Measurements from ENCODE around the gene PMPCA.

DNA sequence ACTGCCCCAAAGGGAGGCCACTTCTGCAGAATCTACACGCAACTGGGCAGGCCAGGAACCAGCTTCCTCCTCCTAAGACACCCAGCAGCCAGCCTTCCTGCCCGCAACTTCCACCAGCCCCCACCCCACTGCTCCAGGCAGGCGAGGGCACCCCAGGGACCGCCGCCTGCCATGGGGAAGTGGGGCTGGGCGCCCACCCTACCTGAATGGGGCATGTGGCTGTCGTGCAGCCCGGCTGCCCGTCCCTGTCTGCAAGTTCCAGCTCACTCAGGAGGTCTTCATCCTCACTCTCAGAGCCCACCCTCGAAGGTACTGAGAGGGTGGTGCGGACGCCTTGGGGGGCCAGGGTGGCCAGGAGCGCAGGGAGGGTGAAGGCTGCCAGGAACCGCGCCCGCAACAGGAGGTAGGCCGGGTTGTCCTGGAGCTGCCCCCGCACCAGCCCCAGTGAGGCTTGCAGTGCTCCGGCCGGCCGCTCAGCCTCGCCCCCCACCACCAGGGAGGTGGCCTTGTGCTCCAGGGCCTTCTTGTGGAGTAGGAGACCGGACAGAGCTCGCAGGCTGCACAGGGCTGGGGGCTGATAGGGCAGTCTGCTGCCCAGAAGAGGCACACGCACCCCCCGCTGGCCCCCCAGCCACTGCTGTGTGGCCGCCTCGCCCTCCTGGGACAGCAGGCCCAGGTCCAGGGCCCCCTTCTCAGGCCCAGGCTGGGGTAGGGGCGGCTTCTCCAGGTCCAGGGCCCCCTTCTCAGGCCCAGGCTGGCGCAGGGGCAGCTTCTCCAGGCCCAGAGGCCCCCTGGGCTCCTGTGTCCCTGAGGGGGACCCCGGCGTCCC is 32.9 kb upstream of the PMPCA start:
- TF ChIP-seq, protein P1, sequence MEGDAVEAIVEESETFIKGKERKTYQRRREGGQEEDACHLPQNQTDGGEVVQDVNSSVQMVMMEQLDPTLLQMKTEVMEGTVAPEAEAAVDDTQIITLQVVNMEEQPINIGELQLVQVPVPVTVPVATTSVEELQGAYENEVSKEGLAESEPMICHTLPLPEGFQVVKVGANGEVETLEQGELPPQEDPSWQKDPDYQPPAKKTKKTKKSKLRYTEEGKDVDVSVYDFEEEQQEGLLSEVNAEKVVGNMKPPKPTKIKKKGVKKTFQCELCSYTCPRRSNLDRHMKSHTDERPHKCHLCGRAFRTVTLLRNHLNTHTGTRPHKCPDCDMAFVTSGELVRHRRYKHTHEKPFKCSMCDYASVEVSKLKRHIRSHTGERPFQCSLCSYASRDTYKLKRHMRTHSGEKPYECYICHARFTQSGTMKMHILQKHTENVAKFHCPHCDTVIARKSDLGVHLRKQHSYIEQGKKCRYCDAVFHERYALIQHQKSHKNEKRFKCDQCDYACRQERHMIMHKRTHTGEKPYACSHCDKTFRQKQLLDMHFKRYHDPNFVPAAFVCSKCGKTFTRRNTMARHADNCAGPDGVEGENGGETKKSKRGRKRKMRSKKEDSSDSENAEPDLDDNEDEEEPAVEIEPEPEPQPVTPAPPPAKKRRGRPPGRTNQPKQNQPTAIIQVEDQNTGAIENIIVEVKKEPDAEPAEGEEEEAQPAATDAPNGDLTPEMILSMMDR (IDR thresholded peaks at IDR 0.05; ENCODE audit: insufficient read depth, low read depth, low read length), result no peak
- no peak for TF ChIP-seq EZH2 (IDR thresholded peaks at IDR 0.05; ENCODE audit: insufficient read depth, low read length)

Data from astrocyte (in vitro differentiated cells and primary cell).